ENCODE data around the gene SEC61A2.

SEC61A2 gene

DNA sequence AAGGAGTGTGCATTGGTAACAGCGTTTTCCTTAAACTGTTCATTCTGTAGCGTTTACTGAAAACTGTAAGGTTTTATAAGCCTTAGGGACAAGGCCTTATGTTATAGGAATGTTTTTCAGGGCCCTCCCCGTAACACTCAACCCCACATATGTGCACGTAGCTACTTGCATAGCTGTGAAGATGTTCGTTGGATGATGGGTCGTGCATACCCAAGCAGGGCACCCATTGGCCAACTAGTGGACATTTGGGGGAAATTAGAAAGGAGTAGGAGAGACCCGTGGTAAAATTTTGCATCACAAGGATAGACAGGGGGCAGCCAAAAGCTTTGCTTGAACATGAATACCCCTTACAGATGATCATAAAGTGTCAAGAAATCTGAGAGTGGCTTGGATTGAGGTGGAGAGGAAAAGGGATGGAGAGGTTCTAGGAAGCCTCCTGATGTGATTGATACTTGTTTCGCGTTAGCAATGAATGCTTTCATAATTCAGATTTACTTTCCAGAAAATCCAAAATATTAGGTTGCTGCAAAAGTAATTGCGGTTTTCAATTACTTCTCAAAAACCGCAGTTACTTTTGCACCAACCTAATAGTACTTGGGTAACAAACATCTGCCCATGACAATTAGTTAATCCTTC is 878 bp downstream of the SEC61A2 start:
- peak; percentile 53 for DNase-seq (ENCODE audit: low read depth)
- peak overlapping the region; percentile 77 for H3K4me3 ChIP-seq (ENCODE audit: low read depth, low read length)
- TF ChIP-seq CTCF (IDR thresholded peaks at IDR 0.05; ENCODE audit: low read depth, low read length, missing control alignments) = peak; percentile 74
- in situ Hi-C loops (cut with HindIII; ENCODE audit: low sequenced_read_pairs) = loop anchor here (5.0 kb wide), 1 partner anchor 37 kb away; no protein-coding TSS in a partner anchor

DNA sequence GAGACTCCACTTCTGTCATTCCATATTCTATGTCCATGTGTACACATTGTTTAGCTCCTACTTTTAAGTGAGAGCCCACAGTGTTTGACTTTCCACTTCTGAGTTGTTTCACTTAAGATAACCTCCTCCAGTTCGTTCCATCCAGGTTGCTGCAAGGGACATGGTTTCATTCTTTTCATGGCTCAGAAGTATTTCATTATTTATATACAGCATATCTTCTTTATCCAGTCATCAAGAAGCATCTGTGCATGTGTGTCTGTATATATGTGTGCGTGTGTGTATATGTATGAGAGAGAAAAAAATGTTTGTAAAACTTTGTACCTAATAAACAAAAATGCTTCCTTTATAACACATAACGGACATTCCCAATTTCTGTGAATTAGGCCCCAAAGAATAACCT is 6.2 kb downstream of the SEC61A2 start:
- in situ Hi-C loops (cut with HindIII; ENCODE audit: low sequenced_read_pairs) = no loop called here
- TF ChIP-seq CTCF (IDR thresholded peaks at IDR 0.05; ENCODE audit: low read depth, low read length, missing control alignments) = no peak
- no peak for DNase-seq (ENCODE audit: low read depth)
- no peak overlapping the region for H3K4me3 ChIP-seq (ENCODE audit: low read depth, low read length)

- no peak for TF ChIP-seq CTCF (IDR thresholded peaks at IDR 0.05; ENCODE audit: low read depth, low read length, missing control alignments)
- DNase-seq (ENCODE audit: low read depth) = no peak
- in situ Hi-C loops (cut with HindIII; ENCODE audit: low sequenced_read_pairs) = no loop called here
Observed at GRCh38 chr10:12140038-12140437, 10.6 kb downstream of the SEC61A2 start.

GRCh38 chr10:12144538-12144937 is 15.1 kb downstream of the SEC61A2 start:
- H3K4me3 ChIP-seq (ENCODE audit: low read depth, low read length) = no peak overlapping the region
- in situ Hi-C loops (cut with HindIII; ENCODE audit: low sequenced_read_pairs) = no loop called here
- DNase-seq (ENCODE audit: low read depth) = no peak
- no peak for TF ChIP-seq CTCF (IDR thresholded peaks at IDR 0.05; ENCODE audit: low read depth, low read length, missing control alignments)

More at GRCh38 chr10:12140038-12140437, 10.6 kb downstream of the SEC61A2 start:
- H3K4me3 ChIP-seq (ENCODE audit: low read depth, low read length) = no peak overlapping the region

GRCh38 chr10:12150163-12150562 is 20.7 kb downstream of the SEC61A2 start:
- TF ChIP-seq CTCF (IDR thresholded peaks at IDR 0.05; ENCODE audit: low read depth, low read length, missing control alignments) = no peak
- in situ Hi-C loops (cut with HindIII; ENCODE audit: low sequenced_read_pairs) = no loop called here
- no peak for DNase-seq (ENCODE audit: low read depth)
- no peak overlapping the region for H3K4me3 ChIP-seq (ENCODE audit: low read depth, low read length)

DNA sequence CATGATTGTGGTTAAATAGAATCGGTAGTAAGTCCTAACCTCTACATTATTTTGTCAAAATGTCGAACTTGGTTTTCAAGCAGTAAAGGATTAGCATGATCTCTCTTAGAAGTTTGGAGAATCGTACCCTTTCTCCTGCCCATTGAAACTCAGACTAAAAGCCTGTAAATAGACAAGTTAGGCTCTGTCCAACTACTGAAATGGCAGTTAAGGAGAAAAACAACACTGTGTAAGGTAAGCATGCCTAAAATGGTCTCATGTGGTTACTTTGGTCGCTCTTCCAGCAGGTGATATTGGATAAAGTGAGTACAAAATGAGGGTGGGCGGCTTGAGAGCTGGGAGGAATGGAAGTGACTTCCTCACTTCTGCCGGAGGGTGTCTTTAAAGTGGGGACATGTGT is 25.0 kb downstream of the SEC61A2 start:
- DNase-seq (ENCODE audit: low read depth) = no peak
- H3K4me3 ChIP-seq (ENCODE audit: low read depth, low read length) = no peak overlapping the region
- in situ Hi-C loops (cut with HindIII; ENCODE audit: low sequenced_read_pairs) = no loop called here
- no peak for TF ChIP-seq CTCF (IDR thresholded peaks at IDR 0.05; ENCODE audit: low read depth, low read length, missing control alignments)
